H9 (cell line): ENCODE measurements around the gene BBS10. TPM values are rescaled to one million over a fixed set of nuclear protein-coding genes. Genes with fewer than 3 reads are reported as not detected.

ENCODE experiments used
- DNase-seq: peaks from one replicate; pipeline ENCODE4 v3.0.0-alpha.2; 2017
- H2AFZ ChIP-seq: one replicate; pipeline ENCODE4 v1.6.1; 2013; ENCODE audit warnings: mild to moderate bottlenecking, low read length, control low read depth, moderate library complexity
- H2AK5ac ChIP-seq: 2 replicates; pipeline ENCODE4 v1.6.1; 2013; ENCODE audit warnings: low read length, control low read depth, mixed read lengths; ENCODE audit not compliant: insufficient read length
- H2BK120ac ChIP-seq: one replicate; pipeline ENCODE4 v1.6.1; 2013; ENCODE audit warnings: low read depth, mild to moderate bottlenecking, low read length, control low read depth, inconsistent platforms; ENCODE audit not compliant: poor library complexity, severe bottlenecking
- H2BK12ac ChIP-seq: 2 replicates; pipeline ENCODE4 v1.6.1; 2013; ENCODE audit warnings: low read length, control low read depth, mixed read lengths, low read depth; ENCODE audit not compliant: insufficient read length
- H2BK15ac ChIP-seq: 2 replicates; pipeline ENCODE4 v1.6.1; 2013; ENCODE audit warnings: low read depth, low read length, control low read depth
- H2BK20ac ChIP-seq: one replicate; pipeline ENCODE4 v1.6.1; 2013; ENCODE audit warnings: low read depth, mild to moderate bottlenecking, low read length, control low read depth, inconsistent platforms; ENCODE audit not compliant: poor library complexity, severe bottlenecking
- H2BK5ac ChIP-seq: 2 replicates; pipeline ENCODE4 v1.6.1; 2013; ENCODE audit warnings: low read length, control low read depth, mixed read lengths; ENCODE audit not compliant: insufficient read length
- H3K14ac ChIP-seq: 2 replicates; pipeline ENCODE4 v1.6.1; 2013; ENCODE audit warnings: low read length, control low read depth; ENCODE audit not compliant: insufficient read depth
- H3K18ac ChIP-seq: 2 replicates; pipeline ENCODE4 v1.6.1; 2013; ENCODE audit warnings: low read depth, mild to moderate bottlenecking, mixed read lengths, low read length, control low read depth; ENCODE audit not compliant: insufficient read length
- H3K23ac ChIP-seq: 2 replicates; pipeline ENCODE4 v1.6.1; 2013; ENCODE audit warnings: low read length, control low read depth, mixed read lengths, low read depth; ENCODE audit not compliant: insufficient read length
- H3K23me2 ChIP-seq: 2 replicates; pipeline ENCODE4 v1.6.1; 2013; ENCODE audit warnings: low read depth, mild to moderate bottlenecking, mixed read lengths, low read length, control low read depth; ENCODE audit not compliant: insufficient read length, poor library complexity, severe bottlenecking
- H3K27ac ChIP-seq: 2 replicates; pipeline ENCODE4 v1.5.1; 2013; ENCODE audit warnings: low read length, control low read depth, mixed read lengths, low read depth; ENCODE audit not compliant: insufficient read length
- H3K27me3 ChIP-seq: 2 replicates; pipeline ENCODE4 v1.6.1; 2013; ENCODE audit warnings: low read length, control low read depth, inconsistent platforms; ENCODE audit not compliant: insufficient read depth
- H3K4ac ChIP-seq: 2 replicates; pipeline ENCODE4 v1.6.1; 2013; ENCODE audit warnings: low read depth, mild to moderate bottlenecking, control low read depth, inconsistent platforms, low read length, moderate library complexity
- H3K4me1 ChIP-seq: 2 replicates; pipeline ENCODE4 v1.6.1; 2013; ENCODE audit warnings: low read length, control low read depth, inconsistent platforms; ENCODE audit not compliant: insufficient read depth
- H3K4me2 ChIP-seq: 2 replicates; pipeline ENCODE4 v1.6.1; 2013; ENCODE audit warnings: low read length, control low read depth, mixed read lengths; ENCODE audit not compliant: insufficient read length, insufficient read depth
- H3K56ac ChIP-seq: 2 replicates; pipeline ENCODE4 v1.6.1; 2013; ENCODE audit warnings: low read depth, mild to moderate bottlenecking, mixed read lengths, low read length, control low read depth; ENCODE audit not compliant: insufficient read length
- H3K79me1 ChIP-seq: 2 replicates; pipeline ENCODE4 v1.6.1; 2013; ENCODE audit warnings: low read depth, mild to moderate bottlenecking, moderate library complexity, low read length, control low read depth, inconsistent platforms; ENCODE audit not compliant: insufficient read depth, poor library complexity, severe bottlenecking
- H3K79me2 ChIP-seq: 2 replicates; pipeline ENCODE4 v1.6.1; 2013; ENCODE audit warnings: low read length, control low read depth, inconsistent platforms; ENCODE audit not compliant: insufficient read depth
- H3K9ac ChIP-seq: 2 replicates; pipeline ENCODE4 v1.6.1; 2013; ENCODE audit warnings: low read length, control low read depth, mixed read lengths; ENCODE audit not compliant: insufficient read length; ENCODE audit errors: extremely low read depth
- H3K9me3 ChIP-seq: one replicate; pipeline ENCODE4 v1.6.1; 2013; ENCODE audit warnings: low read depth, low read length, inconsistent platforms; ENCODE audit not compliant: control insufficient read depth
- H3T11ph ChIP-seq: one replicate; pipeline ENCODE4 v1.6.1; 2013; ENCODE audit warnings: mild to moderate bottlenecking, low read length, control low read depth, inconsistent platforms
- H4K20me1 ChIP-seq: one replicate; pipeline ENCODE4 v1.6.1; 2013; ENCODE audit not compliant: control insufficient read depth, insufficient read length, insufficient read depth
- H4K5ac ChIP-seq: 2 replicates; pipeline ENCODE4 v1.6.1; 2013; ENCODE audit warnings: low read depth, mild to moderate bottlenecking, mixed read lengths, low read length, control low read depth; ENCODE audit not compliant: insufficient read length
- H4K8ac ChIP-seq: replicated peaks from 2 replicates; pipeline ENCODE4 v1.6.1; 2013; ENCODE audit warnings: low read length, control low read depth, mixed read lengths, low read depth; ENCODE audit not compliant: insufficient read length
- H4K91ac ChIP-seq: 2 replicates; pipeline ENCODE4 v1.6.1; 2013; ENCODE audit warnings: low read depth, mild to moderate bottlenecking, moderate library complexity, mixed read lengths, low read length, control low read depth; ENCODE audit not compliant: insufficient read length
- H3K27ac Mint-ChIP-seq, 3 experiments: 2 replicates in 2 of 3; 3 replicates in 1 of 3; pipeline ENCODE4 v1.8.0; 2020 to 2021; ENCODE audit warnings: mixed read lengths in 3 of 3, mild to moderate bottlenecking in 1 of 3, moderate library complexity in 1 of 3
- H3K27me3 Mint-ChIP-seq: 2 replicates; pipeline ENCODE4 v1.8.0; 2021; ENCODE audit warnings: low read depth, mild to moderate bottlenecking, moderate library complexity, mixed read lengths
- H3K36me3 Mint-ChIP-seq, 3 experiments: 2 replicates in 2 of 3; 3 replicates in 1 of 3; pipeline ENCODE4 v1.8.0; 2020 to 2021; ENCODE audit warnings: low read depth in 3 of 3, mixed read lengths in 3 of 3; ENCODE audit not compliant: insufficient read depth in 1 of 3
- H3K4me1 Mint-ChIP-seq, 2 experiments: 2 replicates each; pipeline ENCODE4 v1.8.0; 2020; ENCODE audit warnings: mixed read lengths in 2 of 2
- H3K4me3 Mint-ChIP-seq, 2 experiments: 2 replicates in 1 of 2; 3 replicates in 1 of 2; pipeline ENCODE4 v1.8.0; 2020 to 2021; ENCODE audit warnings: mild to moderate bottlenecking in 2 of 2, mixed read lengths in 2 of 2, moderate library complexity in 1 of 2
- H3K9me3 Mint-ChIP-seq, 2 experiments: 2 replicates in 1 of 2; 3 replicates in 1 of 2; pipeline ENCODE4 v1.8.0; 2020; ENCODE audit warnings: mild to moderate bottlenecking in 2 of 2, mixed read lengths in 2 of 2, moderate library complexity in 1 of 2
- WGBS: extraction: QIAGEN DNeasy Blood & Tissue Kit; methylation state at CpG from one replicate; pipeline ENCODE4 v1.1.7; 2013; ENCODE audit warnings: missing lambda C conversion rate, low lambda C conversion rate, mixed read lengths; ENCODE audit not compliant: insufficient read length; ENCODE audit errors: extremely low coverage; 5-methylcytosine and 5-hydroxymethylcytosine counted together
- total RNA-seq: library from RNA; stranded (reverse); gene quantifications from 2 replicates; pipeline ENCODE4 v1.2.1, GENCODE V29; 2021
- TF ChIP-seq, protein P1 (sequence below): fragments of 200-600 bp; sonication (generic); conservative IDR thresholded peaks from 3 replicates; pipeline ENCODE4 v1.8.0; 2021; ENCODE audit warnings: antibody characterized with exemption, mild to moderate bottlenecking

The BBS10 gene
- total RNA-seq, 1 experiment from 2014 or later, result 6.6 TPM

DNA sequence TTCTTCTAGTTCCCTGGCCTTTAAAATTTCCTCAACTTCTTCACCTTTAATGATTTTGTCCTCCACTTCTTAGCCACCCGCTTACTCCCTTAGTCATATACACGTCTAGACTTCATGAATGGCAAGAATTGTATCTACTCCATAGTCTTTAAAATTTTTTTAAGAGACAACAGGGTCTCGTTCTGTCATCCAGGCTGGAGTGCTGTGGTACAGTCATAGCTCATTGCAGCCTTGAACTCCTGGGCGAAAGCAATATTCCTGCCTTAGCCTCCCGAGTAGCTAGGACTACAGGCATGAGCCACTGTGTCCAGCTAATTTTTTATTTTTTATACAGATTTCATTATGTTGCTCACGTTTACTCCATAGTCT is 47.9 kb downstream of the BBS10 start:
- TF ChIP-seq, protein P1, sequence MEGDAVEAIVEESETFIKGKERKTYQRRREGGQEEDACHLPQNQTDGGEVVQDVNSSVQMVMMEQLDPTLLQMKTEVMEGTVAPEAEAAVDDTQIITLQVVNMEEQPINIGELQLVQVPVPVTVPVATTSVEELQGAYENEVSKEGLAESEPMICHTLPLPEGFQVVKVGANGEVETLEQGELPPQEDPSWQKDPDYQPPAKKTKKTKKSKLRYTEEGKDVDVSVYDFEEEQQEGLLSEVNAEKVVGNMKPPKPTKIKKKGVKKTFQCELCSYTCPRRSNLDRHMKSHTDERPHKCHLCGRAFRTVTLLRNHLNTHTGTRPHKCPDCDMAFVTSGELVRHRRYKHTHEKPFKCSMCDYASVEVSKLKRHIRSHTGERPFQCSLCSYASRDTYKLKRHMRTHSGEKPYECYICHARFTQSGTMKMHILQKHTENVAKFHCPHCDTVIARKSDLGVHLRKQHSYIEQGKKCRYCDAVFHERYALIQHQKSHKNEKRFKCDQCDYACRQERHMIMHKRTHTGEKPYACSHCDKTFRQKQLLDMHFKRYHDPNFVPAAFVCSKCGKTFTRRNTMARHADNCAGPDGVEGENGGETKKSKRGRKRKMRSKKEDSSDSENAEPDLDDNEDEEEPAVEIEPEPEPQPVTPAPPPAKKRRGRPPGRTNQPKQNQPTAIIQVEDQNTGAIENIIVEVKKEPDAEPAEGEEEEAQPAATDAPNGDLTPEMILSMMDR, result no peak
- Histone ChIP-seq H2AFZ (no peak overlapping the region), H4K5ac (no peak overlapping the region), H3K9ac (no peak overlapping the region), H3K27me3 (no peaks in the 10 kb centered on the region), H2BK5ac (no peak overlapping the region), H2AK5ac (no peak overlapping the region), H3T11ph (no peak overlapping the region), H2BK15ac (no peak overlapping the region), H3K23me2 (no peaks in the 10 kb centered on the region), H4K91ac (no peak overlapping the region), H3K18ac (no peak overlapping the region), H3K56ac (no peak overlapping the region), H3K4me1 (no peaks in the 10 kb centered on the region), H2BK20ac (no peak overlapping the region), H3K9me3 (no peaks in the 10 kb centered on the region), H3K4me2 (no peak overlapping the region), H3K14ac (no peak overlapping the region), H3K23ac (no peak overlapping the region), H3K79me2 (no peaks in the 10 kb centered on the region), H2BK120ac (no peak overlapping the region), H3K27ac (no peak overlapping the region), H4K8ac (no peak overlapping the region), H2BK12ac (no peak overlapping the region), H3K4ac (no peak overlapping the region), H3K79me1 (no peaks in the 10 kb centered on the region), H4K20me1 (no peaks in the 10 kb centered on the region)
- H3K27me3 Mint-ChIP-seq, result peaks cover 3% of the 10 kb centered on the region; the same call in 1 of the 2 replicates
- H3K36me3 Mint-ChIP-seq, result no peaks in the 10 kb centered on the region
- DNase-seq, result no peak
- peaks cover 4 to 6% of the 10 kb centered on the region in 2 experiments for H3K4me1 Mint-ChIP-seq
- no peak overlapping the region for H3K27ac Mint-ChIP-seq
- no peak overlapping the region for H3K4me3 Mint-ChIP-seq
- WGBS, result no CpG with 5 or more reads among the region's 6 CpGs
- H3K9me3 Mint-ChIP-seq, result no peaks in the 10 kb centered on the region
